Measurements from ENCODE around the gene CCDC88A.
"Not testable (repeated sequence)": the region's sequence is repeated elsewhere in the genome, so short reads cannot be mapped to it uniquely, and the experiment has no call there.

CCDC88A gene

GRCh38 chr2:55420871-55421270, 1.2 kb upstream of the CCDC88A start:
- peak; percentile 13 for DNase-seq

- DNase-seq, result no peak
Observed at GRCh38 chr2:55420439-55420725, 726 bp upstream of the CCDC88A start.

GRCh38 chr2:55419233-55419678, 400 bp downstream of the CCDC88A start:
- DNase-seq, result no peak

- DNase-seq, result peak; percentile 8
Observed at GRCh38 chr2:55418512-55419232, 984 bp downstream of the CCDC88A start.

DNA sequence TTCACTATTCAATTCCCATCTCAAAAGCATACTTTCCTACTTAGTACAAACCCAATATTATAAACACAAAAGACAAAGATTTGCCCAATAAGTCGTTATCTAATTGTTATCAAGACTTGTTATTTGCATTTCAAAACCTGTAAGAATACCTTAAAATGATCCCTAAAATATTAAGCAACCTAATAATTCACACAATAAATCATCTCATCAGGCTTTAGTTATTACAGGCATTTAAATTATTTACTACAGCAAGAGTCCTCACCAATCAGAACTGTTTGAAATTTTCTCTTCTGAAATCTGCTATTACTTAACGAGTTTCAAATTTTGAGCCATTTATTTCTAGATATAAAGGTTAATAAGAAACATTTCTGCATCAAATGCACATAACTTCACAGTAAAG, 1.6 kb downstream of the CCDC88A start:
- no peak for DNase-seq

- no peak for DNase-seq
Observed at GRCh38 chr2:55416786-55417568, 2.7 kb downstream of the CCDC88A start.

- no peak for DNase-seq
Observed at GRCh38 chr2:55415300-55415699, 4.4 kb downstream of the CCDC88A start.

DNA sequence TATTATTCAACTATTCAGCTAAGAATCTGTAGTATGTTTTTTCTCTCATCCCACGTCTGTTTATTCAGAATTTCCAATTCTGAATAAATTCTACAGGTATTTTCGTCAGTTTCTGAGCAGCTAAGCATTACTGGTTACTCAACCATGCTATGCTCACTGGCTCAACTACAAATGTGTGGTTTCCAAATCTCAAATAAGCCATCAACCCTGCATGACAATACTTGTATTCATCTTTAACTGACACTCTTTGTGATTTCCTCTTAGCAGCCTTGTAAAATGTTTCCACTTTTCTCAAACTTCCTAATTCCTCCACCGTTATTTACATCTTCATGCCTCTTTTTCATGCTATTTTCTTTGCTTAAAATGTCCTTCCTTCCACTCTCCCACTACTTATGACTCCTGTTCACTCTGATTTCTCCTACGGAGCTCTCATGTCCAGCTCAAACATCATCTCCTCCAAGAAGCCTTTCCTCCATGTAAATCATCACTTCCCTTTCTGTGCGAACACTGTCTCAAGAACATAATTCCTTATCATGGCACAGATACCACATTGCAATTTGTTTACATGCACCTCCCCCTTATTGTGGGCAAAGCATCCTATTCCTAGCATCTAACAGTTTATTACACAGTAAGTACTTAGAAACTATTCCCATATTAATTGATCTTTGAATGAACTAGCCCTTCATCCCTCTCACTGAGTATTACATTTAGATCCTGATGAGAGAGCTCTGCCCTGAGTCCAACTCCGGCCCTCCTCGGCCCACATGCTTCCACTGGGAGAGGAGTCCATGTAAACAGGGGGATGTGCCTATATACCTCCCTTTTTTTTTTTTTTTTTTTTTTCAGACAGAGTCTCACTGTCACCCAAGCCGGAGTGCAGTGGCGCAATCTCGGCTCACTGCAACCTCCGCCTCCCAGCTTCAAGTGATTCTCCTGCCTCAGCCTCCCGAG, 10.5 kb downstream of the CCDC88A start:
- DNase-seq, result no peak

- DNase-seq, result no peak
Observed at GRCh38 chr2:55408098-55408882, 11.4 kb downstream of the CCDC88A start.

GRCh38 chr2:55405116-55405515, 14.5 kb downstream of the CCDC88A start:
- no peak for DNase-seq

- DNase-seq, result no peak
Observed at GRCh38 chr2:55403256-55403998, 16.2 kb downstream of the CCDC88A start.

DNA sequence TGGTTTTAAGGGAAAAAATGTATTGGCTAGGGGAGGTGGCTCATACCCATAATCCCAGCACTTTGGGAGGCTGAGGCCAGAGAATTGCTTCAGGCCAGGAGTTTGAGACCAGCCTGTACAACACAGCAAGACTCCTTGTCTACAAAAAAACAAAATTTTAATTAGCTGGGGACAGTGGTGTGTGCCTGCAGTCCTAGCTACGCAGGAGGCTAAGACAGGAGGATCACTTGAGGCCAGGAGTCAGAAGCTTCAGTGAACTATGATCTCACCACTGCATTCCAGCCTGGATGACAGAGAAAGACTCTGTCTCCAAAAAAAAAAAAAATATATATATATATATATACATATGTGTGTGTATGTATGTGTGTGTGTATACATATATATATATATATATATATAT, 18.5 kb downstream of the CCDC88A start:
- no peak for DNase-seq

DNA sequence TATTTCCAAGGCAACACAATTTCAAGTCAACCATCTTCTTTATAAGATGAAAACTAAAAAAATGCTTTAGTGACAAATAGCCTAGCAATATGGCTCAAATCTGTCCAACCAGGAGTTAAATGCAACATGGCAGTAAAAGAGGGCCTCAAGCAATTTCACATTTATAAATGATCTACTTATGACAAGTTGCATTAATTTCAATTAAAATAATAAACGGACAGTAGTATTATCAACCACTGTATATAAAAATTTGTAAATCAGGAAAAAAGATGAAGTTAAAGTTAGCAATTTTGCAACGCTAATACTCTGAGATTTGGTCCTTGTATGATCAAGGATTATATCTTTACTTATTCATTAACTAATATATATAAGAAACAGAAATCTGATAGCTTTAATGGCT, 19.3 kb downstream of the CCDC88A start:
- no peak for DNase-seq

DNA sequence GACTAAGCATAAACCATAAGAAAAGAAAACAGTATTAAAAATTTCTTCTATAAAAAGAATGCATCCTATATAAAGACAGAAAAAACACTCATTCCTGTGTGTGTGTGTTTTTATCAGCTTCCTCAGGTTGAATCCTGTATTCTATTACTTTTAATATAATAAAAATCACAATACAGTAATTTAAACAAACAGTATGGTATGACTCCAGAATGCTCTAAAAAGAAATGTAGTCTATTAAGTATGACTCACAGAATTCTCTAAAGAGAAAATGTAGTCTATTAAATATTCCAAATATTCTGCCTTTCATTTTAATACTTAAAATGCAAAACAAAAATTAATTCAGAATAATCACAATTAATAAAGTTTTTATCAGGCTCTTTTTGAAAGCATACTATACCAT, 19.8 kb downstream of the CCDC88A start:
- DNase-seq, result no peak

- DNase-seq, result no peak
Observed at GRCh38 chr2:55395724-55396605, 23.7 kb downstream of the CCDC88A start.

DNA sequence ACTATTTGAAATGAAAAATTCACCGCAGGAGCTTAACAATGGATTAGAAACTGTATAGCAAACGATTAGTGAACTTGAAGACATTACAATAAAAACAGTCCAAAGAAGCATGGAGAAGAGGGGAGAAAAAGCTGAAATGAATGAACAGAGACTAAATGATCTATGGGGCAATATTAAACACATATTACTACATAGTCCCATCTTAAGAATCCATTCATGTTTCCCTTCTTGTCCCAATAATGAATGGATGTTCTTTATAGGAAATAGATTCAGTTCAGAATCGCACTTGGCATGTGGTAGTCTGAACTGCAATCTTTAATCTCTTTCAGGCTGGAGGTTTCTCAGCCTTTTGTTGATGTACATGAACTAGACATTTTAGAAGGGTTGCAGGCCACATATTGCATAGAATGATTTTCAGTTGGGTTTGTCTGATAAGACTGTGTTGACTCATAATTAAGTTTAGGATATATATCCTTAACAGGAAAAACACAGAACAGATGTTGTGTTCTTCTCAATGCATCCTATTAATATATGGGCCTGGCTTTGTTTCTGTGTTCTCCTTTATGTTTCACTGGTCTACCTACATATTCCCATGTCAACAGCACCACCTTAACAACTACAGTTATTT, 27.9 kb downstream of the CCDC88A start:
- no peak for DNase-seq

GRCh38 chr2:55391155-55391554, 28.5 kb downstream of the CCDC88A start:
- DNase-seq, result no peak

DNA sequence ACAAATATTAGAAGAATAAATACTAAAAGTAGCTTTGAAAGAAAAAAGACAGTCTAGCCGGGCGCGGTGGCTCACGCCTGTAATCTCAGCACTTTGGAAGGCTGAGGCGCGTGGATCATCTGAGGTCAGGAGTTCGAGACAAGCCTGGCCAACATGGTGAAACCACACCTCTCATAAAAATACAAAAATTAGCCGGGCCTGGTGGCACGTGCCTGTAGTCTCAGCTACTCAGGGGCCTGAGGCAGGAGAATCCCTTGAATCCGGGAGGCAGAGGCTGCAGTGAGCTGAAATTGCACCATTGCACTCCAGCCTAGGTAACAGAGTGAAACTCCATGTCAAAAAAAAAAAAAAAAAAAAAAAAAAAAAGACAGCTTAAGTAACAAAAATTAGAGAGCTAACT, 34.1 kb downstream of the CCDC88A start:
- DNase-seq, result not testable (repeated sequence)

- DNase-seq, result no peak
Observed at GRCh38 chr2:55384786-55385185, 34.9 kb downstream of the CCDC88A start.

- no peak for DNase-seq
Observed at GRCh38 chr2:55371376-55371775, 48.3 kb downstream of the CCDC88A start.
